K562 (cell line): ENCODE data around the gene DYNC2H1. TPM values are rescaled to one million over a fixed set of nuclear protein-coding genes. Genes with fewer than 3 reads are reported as not detected.

ENCODE experiments used
- BRD9 ChIP-seq: fragments of 450-650 bp; IDR thresholded peaks from 2 replicates; pipeline ENCODE4 v1.6.1; 2018; ENCODE audit warnings: low read depth; ENCODE audit not compliant: partially characterized antibody
- CREB1 ChIP-seq, 2 experiments: sonication (generic) in 1 of 2; formaldehyde crosslinking in 1 of 2; IDR thresholded peaks; 2 replicates each; pipeline versions ENCODE4 v1.6.1 to v1.8.0; 2012 to 2022; ENCODE audit warnings: inconsistent platforms in 1 of 2, mild to moderate bottlenecking in 1 of 2, missing genetic modification reagents in 1 of 2, moderate library complexity in 1 of 2
- HMG20B ChIP-seq: fragments of 250-450 bp; sonication (Bioruptor Pico); IDR thresholded peaks from 2 replicates; pipeline ENCODE4 v1.5.0; 2021; ENCODE audit warnings: mild to moderate bottlenecking
- JUNB ChIP-seq: fragments of 450-650 bp; formaldehyde crosslinking; conservative IDR thresholded peaks from 2 replicates; pipeline ENCODE4 v1.4.0; 2020; ENCODE audit warnings: mild to moderate bottlenecking
- MYBL2 ChIP-seq, 2 experiments: fragments of 450-650 bp in 1 of 2; sonication (generic) in 1 of 2; formaldehyde crosslinking in 1 of 2; IDR thresholded peaks; 2 replicates each; pipeline versions ENCODE4 v1.6.1 to v1.8.1; 2017 to 2022; ENCODE audit warnings: borderline replicate concordance in 1 of 2, inconsistent platforms in 1 of 2, low read depth in 1 of 2, mild to moderate bottlenecking in 1 of 2, missing genetic modification reagents in 1 of 2, moderate library complexity in 1 of 2
- WHSC1 ChIP-seq: IDR thresholded peaks from one replicate; pipeline ENCODE4 v1.6.1; 2012; ENCODE audit warnings: low read length, control low read depth, inconsistent platforms
- ZBTB7A ChIP-seq: IDR thresholded peaks from 2 replicates; pipeline ENCODE4 v1.6.1; 2011; ENCODE audit warnings: low read depth, mild to moderate bottlenecking, low read length, moderate library complexity, borderline replicate concordance; ENCODE audit not compliant: control insufficient read depth
- ZFP30 ChIP-seq: fragments of 250-450 bp; sonication (Bioruptor Pico); IDR thresholded peaks from 2 replicates; pipeline ENCODE4 v1.8.0; 2022; ENCODE audit warnings: moderate library complexity, mild to moderate bottlenecking, inconsistent platforms, borderline replicate concordance
- ZNF384 ChIP-seq: IDR thresholded peaks from 2 replicates; pipeline ENCODE4 v1.6.1; 2012; ENCODE audit warnings: low read depth, low read length, improper control_type of control experiment
- polyA plus RNA-seq, 8 experiments: library from polyadenylated mRNA; depleted of rRNA in 4 of 8; stranded (reverse) in 5 of 8; unstranded in 3 of 8; fragments of >200 nt; fragmentation: Nextera tagmentation in 2 of 8; fragmentation: Illumina TruSeq in 1 of 8; extraction: Ambion mirVana in 2 of 8; extraction: Trizol in 1 of 8; gene quantifications; 2 replicates each; pipeline versions ENCODE4 v1.2.1 to v1.2.3, GENCODE V29; 2011 to 2014; ENCODE audit warnings: inconsistent platforms in 1 of 8, missing spikeins in 1 of 8
- total RNA-seq, 7 experiments: library from RNA; depleted of rRNA in 6 of 7; stranded (reverse); fragments of >200 nt in 6 of 7; fragmentation: Illumina TruSeq in 2 of 7; extraction: Trizol in 2 of 7; gene quantifications; 2 replicates each; pipeline versions ENCODE4 v1.2.1 to v1.2.3, GENCODE V29; 2011 to 2021; ENCODE audit warnings: low replicate concordance in 1 of 7
- TF ChIP-seq, protein P1 (sequence below): fragments of 250-450 bp; sonication (Bioruptor Pico); IDR thresholded peaks from 2 replicates; pipeline ENCODE4 v1.4.0; 2020
- TF ChIP-seq, protein P2 (sequence below): IDR thresholded peaks from 2 replicates; pipeline ENCODE4 v1.6.1; 2014; ENCODE audit warnings: antibody characterized with exemption
- TF ChIP-seq, protein P3 (sequence below): fragments of 250-450 bp; sonication (Bioruptor Pico); IDR thresholded peaks from 2 replicates; pipeline ENCODE4 v1.9.0; 2021; ENCODE audit warnings: mild to moderate bottlenecking
- TF ChIP-seq, protein P4 (sequence below): fragments of 250-450 bp; sonication (Bioruptor Pico); IDR thresholded peaks from 2 replicates; pipeline ENCODE4 v1.8.0; 2022; ENCODE audit warnings: moderate library complexity, mild to moderate bottlenecking, inconsistent platforms
- TF ChIP-seq, protein P5 (sequence below): IDR thresholded peaks from 2 replicates; pipeline ENCODE4 v1.6.1; 2016; ENCODE audit warnings: missing genetic modification characterization, missing compliant biosample characterization
- TF ChIP-seq, protein P6 (sequence below): sonication (generic); formaldehyde crosslinking; IDR thresholded peaks from 2 replicates; pipeline ENCODE4 v1.8.1; 2023; ENCODE audit warnings: mild to moderate bottlenecking, missing genetic modification reagents
- TF ChIP-seq, protein P7 (sequence below): sonication (generic); formaldehyde crosslinking; IDR thresholded peaks from 2 replicates; pipeline ENCODE4 v1.8.1; 2023; ENCODE audit warnings: mild to moderate bottlenecking, missing genetic modification reagents

The DYNC2H1 gene
- total and polyA plus RNA-seq, 9 of the 15 experiments (the other 6 are each of a cell fraction or from before 2014, with no cell fraction given): 0.08 to 0.64 (median 0.20) TPM

DNA sequence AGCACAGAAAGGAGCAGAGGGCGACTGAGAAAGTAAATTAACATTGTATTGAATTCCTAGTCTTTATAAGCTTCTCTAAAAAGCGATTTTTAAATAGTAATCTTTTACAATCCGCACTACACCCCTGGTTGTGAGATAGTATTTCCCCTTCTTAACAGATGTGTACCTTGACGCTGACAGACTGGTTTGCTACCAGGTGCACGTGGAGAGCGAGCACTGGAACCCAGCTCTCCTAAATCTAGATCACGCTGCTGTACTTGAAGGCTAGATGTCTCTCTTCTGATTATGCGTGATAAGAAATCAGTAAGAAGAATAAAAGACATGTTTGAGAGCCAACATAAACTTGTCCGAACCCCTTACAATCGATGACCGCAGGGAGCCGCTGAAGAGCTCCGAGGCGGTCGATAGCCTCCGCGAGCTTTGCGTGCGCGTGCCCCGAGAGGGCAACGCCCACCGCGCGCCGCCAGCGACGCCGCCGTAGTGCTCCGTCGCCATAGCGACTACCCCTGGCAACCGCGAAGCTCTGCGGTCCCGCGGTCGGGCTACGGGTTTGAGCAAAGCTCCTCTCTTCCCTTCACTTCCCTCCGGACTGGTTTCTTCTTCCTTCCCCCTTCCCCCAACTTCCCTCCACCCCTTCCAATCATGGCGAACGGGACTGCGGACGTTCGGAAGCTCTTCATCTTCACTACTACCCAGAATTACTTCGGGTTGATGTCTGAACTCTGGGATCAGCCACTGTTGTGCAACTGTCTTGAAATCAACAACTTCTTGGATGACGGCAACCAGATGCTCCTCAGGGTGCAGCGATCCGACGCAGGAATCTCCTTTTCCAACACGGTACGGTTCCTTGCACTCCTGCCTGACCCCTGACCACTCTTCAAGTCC is at the start of gene DYNC2H1 (continued):
- peak; percentile 52; the same call in 1 of the 2 replicates for TF ChIP-seq CREB1 (IDR thresholded peaks at IDR 0.05)
- TF ChIP-seq CREB1 (CRISPR knock-in tag; IDR thresholded peaks at IDR 0.05): peak; percentile 48; the same call in 1 of the 2 replicates
- no peak for TF ChIP-seq BRD9
- no peak for TF ChIP-seq WHSC1
- TF ChIP-seq, protein P1, sequence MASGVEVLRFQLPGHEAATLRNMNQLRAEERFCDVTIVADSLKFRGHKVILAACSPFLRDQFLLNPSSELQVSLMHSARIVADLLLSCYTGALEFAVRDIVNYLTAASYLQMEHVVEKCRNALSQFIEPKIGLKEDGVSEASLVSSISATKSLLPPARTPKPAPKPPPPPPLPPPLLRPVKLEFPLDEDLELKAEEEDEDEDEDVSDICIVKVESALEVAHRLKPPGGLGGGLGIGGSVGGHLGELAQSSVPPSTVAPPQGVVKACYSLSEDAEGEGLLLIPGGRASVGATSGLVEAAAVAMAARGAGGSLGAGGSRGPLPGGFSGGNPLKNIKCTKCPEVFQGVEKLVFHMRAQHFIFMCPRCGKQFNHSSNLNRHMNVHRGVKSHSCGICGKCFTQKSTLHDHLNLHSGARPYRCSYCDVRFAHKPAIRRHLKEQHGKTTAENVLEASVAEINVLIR: no peak
- TF ChIP-seq, protein P2, sequence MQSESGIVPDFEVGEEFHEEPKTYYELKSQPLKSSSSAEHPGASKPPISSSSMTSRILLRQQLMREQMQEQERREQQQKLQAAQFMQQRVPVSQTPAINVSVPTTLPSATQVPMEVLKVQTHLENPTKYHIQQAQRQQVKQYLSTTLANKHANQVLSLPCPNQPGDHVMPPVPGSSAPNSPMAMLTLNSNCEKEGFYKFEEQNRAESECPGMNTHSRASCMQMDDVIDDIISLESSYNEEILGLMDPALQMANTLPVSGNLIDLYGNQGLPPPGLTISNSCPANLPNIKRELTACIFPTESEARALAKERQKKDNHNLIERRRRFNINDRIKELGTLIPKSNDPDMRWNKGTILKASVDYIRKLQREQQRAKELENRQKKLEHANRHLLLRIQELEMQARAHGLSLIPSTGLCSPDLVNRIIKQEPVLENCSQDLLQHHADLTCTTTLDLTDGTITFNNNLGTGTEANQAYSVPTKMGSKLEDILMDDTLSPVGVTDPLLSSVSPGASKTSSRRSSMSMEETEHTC: no peak
- TF ChIP-seq, protein P3, sequence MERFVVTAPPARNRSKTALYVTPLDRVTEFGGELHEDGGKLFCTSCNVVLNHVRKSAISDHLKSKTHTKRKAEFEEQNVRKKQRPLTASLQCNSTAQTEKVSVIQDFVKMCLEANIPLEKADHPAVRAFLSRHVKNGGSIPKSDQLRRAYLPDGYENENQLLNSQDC (CRISPR knock-in tag): no peak
- TF ChIP-seq, protein P4, sequence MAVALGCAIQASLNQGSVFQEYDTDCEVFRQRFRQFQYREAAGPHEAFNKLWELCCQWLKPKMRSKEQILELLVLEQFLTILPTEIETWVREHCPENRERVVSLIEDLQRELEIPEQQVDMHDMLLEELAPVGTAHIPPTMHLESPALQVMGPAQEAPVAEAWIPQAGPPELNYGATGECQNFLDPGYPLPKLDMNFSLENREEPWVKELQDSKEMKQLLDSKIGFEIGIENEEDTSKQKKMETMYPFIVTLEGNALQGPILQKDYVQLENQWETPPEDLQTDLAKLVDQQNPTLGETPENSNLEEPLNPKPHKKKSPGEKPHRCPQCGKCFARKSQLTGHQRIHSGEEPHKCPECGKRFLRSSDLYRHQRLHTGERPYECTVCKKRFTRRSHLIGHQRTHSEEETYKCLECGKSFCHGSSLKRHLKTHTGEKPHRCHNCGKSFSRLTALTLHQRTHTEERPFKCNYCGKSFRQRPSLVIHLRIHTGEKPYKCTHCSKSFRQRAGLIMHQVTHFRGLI (CRISPR knock-in tag): no peak
- no peak for TF ChIP-seq ZNF384
- no peak for TF ChIP-seq ZFP30 (CRISPR knock-in tag)
- TF ChIP-seq MYBL2 (IDR thresholded peaks at IDR 0.05; ENCODE audit: low read depth): no peak
- no peak for TF ChIP-seq MYBL2 (CRISPR knock-in tag; IDR thresholded peaks at IDR 0.05; ENCODE audit: borderline replicate concordance)
- TF ChIP-seq, protein P5, sequence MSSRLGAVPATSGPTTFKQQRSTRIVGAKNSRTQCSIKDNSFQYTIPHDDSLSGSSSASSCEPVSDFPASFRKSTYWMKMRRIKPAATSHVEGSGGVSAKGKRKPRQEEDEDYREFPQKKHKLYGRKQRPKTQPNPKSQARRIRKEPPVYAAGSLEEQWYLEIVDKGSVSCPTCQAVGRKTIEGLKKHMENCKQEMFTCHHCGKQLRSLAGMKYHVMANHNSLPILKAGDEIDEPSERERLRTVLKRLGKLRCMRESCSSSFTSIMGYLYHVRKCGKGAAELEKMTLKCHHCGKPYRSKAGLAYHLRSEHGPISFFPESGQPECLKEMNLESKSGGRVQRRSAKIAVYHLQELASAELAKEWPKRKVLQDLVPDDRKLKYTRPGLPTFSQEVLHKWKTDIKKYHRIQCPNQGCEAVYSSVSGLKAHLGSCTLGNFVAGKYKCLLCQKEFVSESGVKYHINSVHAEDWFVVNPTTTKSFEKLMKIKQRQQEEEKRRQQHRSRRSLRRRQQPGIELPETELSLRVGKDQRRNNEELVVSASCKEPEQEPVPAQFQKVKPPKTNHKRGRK (tag): no peak
- TF ChIP-seq, protein P6, sequence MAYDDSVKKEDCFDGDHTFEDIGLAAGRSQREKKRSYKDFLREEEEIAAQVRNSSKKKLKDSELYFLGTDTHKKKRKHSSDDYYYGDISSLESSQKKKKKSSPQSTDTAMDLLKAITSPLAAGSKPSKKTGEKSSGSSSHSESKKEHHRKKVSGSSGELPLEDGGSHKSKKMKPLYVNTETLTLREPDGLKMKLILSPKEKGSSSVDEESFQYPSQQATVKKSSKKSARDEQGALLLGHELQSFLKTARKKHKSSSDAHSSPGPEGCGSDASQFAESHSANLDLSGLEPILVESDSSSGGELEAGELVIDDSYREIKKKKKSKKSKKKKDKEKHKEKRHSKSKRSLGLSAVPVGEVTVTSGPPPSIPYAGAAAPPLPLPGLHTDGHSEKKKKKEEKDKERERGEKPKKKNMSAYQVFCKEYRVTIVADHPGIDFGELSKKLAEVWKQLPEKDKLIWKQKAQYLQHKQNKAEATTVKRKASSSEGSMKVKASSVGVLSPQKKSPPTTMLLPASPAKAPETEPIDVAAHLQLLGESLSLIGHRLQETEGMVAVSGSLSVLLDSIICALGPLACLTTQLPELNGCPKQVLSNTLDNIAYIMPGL (CRISPR knock-in tag): no peak
- no peak for TF ChIP-seq HMG20B (CRISPR knock-in tag)
- TF ChIP-seq JUNB (CRISPR knock-in tag): no peak
- no peak for TF ChIP-seq ZBTB7A
- TF ChIP-seq, protein P7, sequence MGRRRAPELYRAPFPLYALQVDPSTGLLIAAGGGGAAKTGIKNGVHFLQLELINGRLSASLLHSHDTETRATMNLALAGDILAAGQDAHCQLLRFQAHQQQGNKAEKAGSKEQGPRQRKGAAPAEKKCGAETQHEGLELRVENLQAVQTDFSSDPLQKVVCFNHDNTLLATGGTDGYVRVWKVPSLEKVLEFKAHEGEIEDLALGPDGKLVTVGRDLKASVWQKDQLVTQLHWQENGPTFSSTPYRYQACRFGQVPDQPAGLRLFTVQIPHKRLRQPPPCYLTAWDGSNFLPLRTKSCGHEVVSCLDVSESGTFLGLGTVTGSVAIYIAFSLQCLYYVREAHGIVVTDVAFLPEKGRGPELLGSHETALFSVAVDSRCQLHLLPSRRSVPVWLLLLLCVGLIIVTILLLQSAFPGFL: no peak
